Right lobe of liver (tissue), 4 donors: ENCODE results near the gene EDEM3.

Experiments used
- CTCF ChIP-seq, 4 donors: fragments of 200-600 bp in 3 of 4; fragments of 450-650 bp in 1 of 4; IDR thresholded peaks; one replicate each; pipeline versions ENCODE4 v1.5.1 to v1.8.0; 2016 to 2022; ENCODE audit warnings: antibody characterized with exemption in 4 of 4, mild to moderate bottlenecking in 2 of 4
- POLR2A ChIP-seq: fragments of 450-650 bp; IDR thresholded peaks from one replicate; pipeline ENCODE4 v1.6.1; 2017; ENCODE audit warnings: antibody characterized with exemption, mild to moderate bottlenecking
- donor health status: DM: no; HTN: no; CAD: no.
- donor health status: DM: no; HTN: no; CAD: no.
- donor health status: DM: no; HTN: yes; CAD: no.

- TF ChIP-seq CTCF (IDR thresholded peaks at IDR 0.05) (no peak), POLR2A (no peak)
Measured at GRCh38 chr1:184693011-184693410, 61.6 kb downstream of the EDEM3 start.
